Tibial nerve (tissue), 4 donors: Measurements from ENCODE around the gene PTGES2. TPM values are rescaled to one million over a fixed set of nuclear protein-coding genes. Genes with fewer than 3 reads are reported as not detected.

Source experiments
- DNase-seq, 2 donors: peaks; one replicate each; pipeline ENCODE4 v3.0.0-alpha.2; 2019; ENCODE audit warnings: low spot score in 2 of 2
- H3K27ac ChIP-seq, 4 donors: fragments of 200-600 bp; sonication (generic) in 3 of 4; one replicate each; pipeline ENCODE4 v1.5.1; 2017 to 2019; ENCODE audit warnings: mild to moderate bottlenecking in 1 of 4
- H3K27me3 ChIP-seq, 2 donors: fragments of 200-600 bp; sonication (generic) in 1 of 2; one replicate each; pipeline versions ENCODE4 v1.5.1 to v1.6.0; 2017 to 2019
- H3K36me3 ChIP-seq, 3 donors: fragments of 200-600 bp; sonication (generic); one replicate each; pipeline ENCODE4 v1.5.1; 2018 to 2019
- H3K4me1 ChIP-seq, 4 donors: fragments of 200-600 bp; sonication (generic) in 3 of 4; one replicate each; pipeline ENCODE4 v1.5.1; 2017 to 2019
- H3K4me3 ChIP-seq, 4 donors: fragments of 200-600 bp; sonication (generic) in 3 of 4; one replicate each; pipeline ENCODE4 v1.5.1; 2017 to 2019; ENCODE audit warnings: mild to moderate bottlenecking in 1 of 4, moderate library complexity in 1 of 4
- H3K9me3 ChIP-seq, 4 donors: fragments of 200-600 bp; sonication (generic) in 3 of 4; one replicate each; pipeline ENCODE4 v1.5.1; 2017 to 2019
- EP300 ChIP-seq, 2 donors: sonication (generic); formaldehyde crosslinking; IDR thresholded peaks; one replicate each; pipeline ENCODE4 v1.6.1; 2017; ENCODE audit warnings: antibody characterized with exemption in 2 of 2, mild to moderate bottlenecking in 1 of 2
- POLR2A ChIP-seq, 2 donors: fragments of 450-650 bp; IDR thresholded peaks; one replicate each; pipeline ENCODE4 v1.6.1; 2017; ENCODE audit warnings: antibody characterized with exemption in 2 of 2, mild to moderate bottlenecking in 2 of 2, moderate library complexity in 2 of 2
- WGBS, 2 donors: methylation state at CpG; one replicate each; pipeline ENCODE4 v1.1.5; 2018; 5-methylcytosine and 5-hydroxymethylcytosine counted together
- total RNA-seq, 4 donors: library from RNA; depleted of rRNA; stranded (reverse); fragments of >200 nt; gene quantifications; one replicate each; pipeline ENCODE4 v1.1.0, GENCODE V29; 2016
- TF ChIP-seq, protein P1 (sequence below), 5 experiments: fragments of 200-600 bp in 3 of 5; fragments of 450-650 bp in 2 of 5; sonication (generic) in 3 of 5; IDR thresholded peaks; one replicate each; pipeline ENCODE4 v1.5.1; 2016 to 2019; ENCODE audit warnings: antibody characterized with exemption in 5 of 5, mild to moderate bottlenecking in 3 of 5, moderate library complexity in 2 of 5

Gene PTGES2
- total RNA-seq, 4 donors from 2014 or later, result 68.9 to 180 (median 74.7) TPM

DNA sequence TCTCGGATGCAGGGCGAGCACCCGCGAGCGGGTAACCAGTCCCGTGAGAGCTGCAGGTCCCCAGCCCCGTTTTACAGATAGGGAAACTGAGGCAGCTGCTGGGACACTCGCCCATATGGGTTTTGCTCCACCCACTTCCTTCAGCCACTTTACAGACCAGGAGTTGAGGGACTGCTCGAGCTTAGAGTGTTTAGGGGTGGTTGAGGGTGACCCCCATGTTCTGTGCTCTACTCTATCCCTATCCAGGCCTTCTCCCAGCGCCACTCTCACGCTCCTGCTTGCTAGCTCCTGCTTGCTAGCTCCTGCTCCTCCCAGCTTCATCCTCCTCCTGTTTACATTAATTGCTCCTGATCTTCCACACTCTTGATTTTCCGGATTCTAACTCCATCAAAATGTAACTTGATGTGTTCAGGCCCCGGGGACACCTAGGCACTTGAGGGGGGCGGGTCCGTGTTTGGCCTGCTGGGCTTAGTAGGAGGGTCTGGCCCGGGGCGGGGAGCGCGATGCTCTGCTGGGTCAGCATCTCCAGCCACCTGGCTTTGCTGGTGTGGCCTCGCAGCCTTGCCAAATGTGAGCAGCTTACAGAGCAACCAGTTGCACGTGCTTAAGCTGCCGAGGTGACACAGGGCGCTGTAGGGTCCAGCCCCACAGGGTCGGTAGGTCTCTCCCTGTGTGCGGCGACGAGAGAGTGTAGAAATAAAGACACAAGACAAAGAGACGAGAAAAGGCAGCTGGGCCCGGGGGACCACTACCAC, 1.5 kb upstream of the PTGES2 start:
- TF ChIP-seq POLR2A (IDR thresholded peaks at IDR 0.05) (no peak), EP300 (IDR thresholded peaks at IDR 0.05) (no peak)
- TF ChIP-seq, protein P1, sequence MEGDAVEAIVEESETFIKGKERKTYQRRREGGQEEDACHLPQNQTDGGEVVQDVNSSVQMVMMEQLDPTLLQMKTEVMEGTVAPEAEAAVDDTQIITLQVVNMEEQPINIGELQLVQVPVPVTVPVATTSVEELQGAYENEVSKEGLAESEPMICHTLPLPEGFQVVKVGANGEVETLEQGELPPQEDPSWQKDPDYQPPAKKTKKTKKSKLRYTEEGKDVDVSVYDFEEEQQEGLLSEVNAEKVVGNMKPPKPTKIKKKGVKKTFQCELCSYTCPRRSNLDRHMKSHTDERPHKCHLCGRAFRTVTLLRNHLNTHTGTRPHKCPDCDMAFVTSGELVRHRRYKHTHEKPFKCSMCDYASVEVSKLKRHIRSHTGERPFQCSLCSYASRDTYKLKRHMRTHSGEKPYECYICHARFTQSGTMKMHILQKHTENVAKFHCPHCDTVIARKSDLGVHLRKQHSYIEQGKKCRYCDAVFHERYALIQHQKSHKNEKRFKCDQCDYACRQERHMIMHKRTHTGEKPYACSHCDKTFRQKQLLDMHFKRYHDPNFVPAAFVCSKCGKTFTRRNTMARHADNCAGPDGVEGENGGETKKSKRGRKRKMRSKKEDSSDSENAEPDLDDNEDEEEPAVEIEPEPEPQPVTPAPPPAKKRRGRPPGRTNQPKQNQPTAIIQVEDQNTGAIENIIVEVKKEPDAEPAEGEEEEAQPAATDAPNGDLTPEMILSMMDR (IDR thresholded peaks at IDR 0.05), result no peak
- Histone ChIP-seq H3K4me3 (peak overlapping the region; percentile 83 to 99 (median 93)), H3K9me3 (peaks cover 0 to 6% (median 0%) of the 10 kb centered on the region in 4 donors), H3K27me3 (no peaks in the 10 kb centered on the region), H3K4me1 (peaks cover 0 to 40% (median 25%) of the 10 kb centered on the region in 4 donors), H3K27ac (peak overlapping the region; percentile 94 to 96 (median 94)), H3K36me3 (peaks cover 0 to 13% (median 0%) of the 10 kb centered on the region in 3 donors)
- no peak for DNase-seq
- WGBS, 2 donors, result 55 to 56% methylated on average over 27 of the region's 29 CpGs

DNA sequence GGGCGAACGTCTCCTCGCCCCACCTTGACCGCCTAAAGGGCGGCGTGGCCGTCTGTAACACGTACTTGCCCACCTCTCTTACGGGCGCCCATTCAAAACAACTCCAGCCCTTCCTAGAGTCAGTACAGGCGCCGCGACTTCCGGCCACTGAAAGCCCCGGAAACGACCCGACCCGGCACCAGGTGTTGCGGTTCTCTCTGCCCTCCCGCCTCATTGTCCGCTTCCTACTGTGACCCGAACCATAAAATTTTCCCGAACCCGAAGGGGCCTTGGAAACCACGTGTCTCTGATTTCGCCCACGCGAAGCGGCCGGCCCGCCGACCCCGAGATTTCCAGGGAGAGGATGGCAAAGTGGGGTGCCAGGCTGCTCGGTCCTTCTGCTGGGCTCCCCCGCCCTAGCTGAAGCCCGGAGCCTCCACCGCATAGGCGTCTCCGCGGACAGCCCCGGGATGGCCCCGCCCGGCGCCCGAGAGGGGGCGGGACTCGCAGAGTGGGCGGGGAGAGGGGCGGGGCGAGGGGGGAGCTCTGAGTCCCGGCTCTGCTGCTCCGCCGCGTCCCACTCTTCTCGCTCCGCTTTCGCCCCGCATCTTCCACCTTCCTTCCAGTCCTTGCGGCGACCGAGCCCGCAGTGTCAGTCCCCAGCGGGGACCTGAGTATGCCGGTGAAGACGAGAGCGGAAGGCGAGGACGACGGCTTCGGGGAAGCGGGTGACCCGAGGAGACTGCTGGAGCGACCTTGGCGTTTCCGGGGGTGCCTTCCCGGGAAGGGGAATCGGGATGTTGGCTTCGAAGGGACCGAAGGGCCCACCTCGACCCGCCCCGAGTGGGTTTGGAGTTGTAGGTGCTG, 684 bp upstream of the PTGES2 start:
- 0% methylated on average over 43 to 64 of the region's 82 CpGs for WGBS, 2 donors

DNA sequence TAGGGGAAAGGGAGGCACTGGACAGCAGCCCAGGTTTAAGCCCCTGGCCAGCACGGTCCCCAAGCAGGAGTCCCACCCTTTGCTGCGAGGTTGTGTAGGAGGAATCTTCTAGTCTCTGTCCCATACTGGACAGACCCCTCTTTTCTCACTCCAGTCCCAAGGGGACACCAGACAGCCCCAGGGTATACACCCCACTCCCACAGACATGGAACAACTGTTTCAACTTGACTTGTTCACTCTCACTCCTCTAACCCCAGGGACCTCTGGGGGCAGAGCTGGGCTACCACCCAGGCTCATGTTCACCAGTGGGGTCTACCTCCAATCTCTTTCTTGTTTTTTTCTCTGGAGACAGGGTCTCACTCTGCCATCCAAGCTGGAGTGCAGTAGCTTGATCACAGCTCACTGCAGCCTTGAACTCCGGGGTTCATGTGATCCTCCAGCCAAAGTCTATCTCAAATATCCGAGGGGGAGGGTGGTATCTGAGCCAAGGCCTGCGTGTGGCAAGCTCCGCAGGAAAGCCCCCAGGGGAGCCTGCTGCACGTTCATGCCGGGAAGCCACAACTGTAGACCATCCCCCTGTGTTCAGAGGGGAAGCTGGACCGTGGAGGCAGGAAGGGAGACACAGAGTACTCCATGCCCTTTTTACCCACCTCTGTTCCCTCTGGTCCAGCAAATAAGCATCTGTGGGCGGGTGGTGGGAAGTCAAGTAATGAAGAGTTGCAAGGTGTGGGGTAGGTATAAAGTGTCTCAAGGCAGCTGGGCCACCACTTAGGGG, 1.8 kb downstream of the PTGES2 start:
- Histone ChIP-seq H3K9me3 (no peaks in the 10 kb centered on the region), H3K27ac (peak overlapping the region in 3 of 4 donors; percentile 28 to 63 (median 45)), H3K4me3 (peak overlapping the region in 1 of 4 donors; percentile 83), H3K4me1 (peaks cover 0 to 40% (median 25%) of the 10 kb centered on the region in 4 donors), H3K36me3 (peaks cover 0 to 45% (median 0%) of the 10 kb centered on the region in 3 donors), H3K27me3 (no peaks in the 10 kb centered on the region)
- WGBS, 2 donors, result 29 to 36% methylated on average over 10 of the region's 10 CpGs
- DNase-seq, result no peak
- TF ChIP-seq POLR2A (IDR thresholded peaks at IDR 0.05), result no peak

More for the DNA sequence above, 684 bp upstream of the PTGES2 start:
- Histone ChIP-seq H3K9me3 (no peaks in the 10 kb centered on the region), H3K4me1 (peaks cover 0 to 40% (median 25%) of the 10 kb centered on the region in 4 donors), H3K27ac (peak overlapping the region; percentile 94 to 96 (median 94)), H3K27me3 (no peaks in the 10 kb centered on the region), H3K36me3 (peaks cover 0 to 21% (median 0%) of the 10 kb centered on the region in 3 donors), H3K4me3 (peak overlapping the region; percentile 83 to 99 (median 93))
- peak; percentile 42 to 79 for TF ChIP-seq EP300 (IDR thresholded peaks at IDR 0.05)
- TF ChIP-seq, protein P1 (IDR thresholded peaks at IDR 0.05), result peak in 1 of 5 experiments; percentile 44
- TF ChIP-seq POLR2A (IDR thresholded peaks at IDR 0.05), result peak in 1 of 2 donors; percentile 33
- peak; percentile 69 to 79 for DNase-seq

DNA sequence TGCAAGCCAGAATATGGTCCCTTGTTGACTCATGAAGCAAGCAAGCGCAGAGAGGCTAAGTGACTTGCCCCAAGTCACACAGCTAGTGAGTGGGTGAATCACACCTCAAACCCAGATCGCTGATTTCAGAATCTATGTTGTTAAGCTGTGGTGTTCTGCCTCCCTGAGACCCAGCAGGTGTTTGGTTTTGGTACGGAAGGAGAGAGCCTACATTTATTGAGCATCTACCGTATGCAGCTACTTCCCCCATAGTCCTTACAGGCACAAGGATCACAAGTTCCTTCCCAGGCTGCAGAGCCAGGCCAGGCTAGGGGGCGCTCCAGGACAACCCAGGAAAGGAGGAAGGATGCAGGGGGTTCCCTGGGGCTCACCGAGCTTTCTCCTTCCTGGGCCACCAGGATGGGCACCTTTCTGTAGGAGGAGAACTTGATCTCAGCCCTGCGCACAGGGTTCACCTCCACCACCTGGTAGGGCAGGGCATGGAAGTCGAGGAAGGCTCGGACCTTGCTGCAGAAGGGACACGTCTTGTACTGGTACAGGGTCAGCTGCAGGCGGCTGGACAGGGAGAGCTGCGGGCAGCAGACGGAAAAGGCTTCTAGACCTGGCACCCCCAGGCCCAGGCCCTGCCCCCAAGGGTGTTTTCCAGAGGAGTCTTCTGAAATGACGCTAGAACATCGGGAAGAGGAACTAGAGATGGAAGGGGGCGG, 2.5 kb downstream of the PTGES2 start:
- peaks cover 0 to 40% (median 25%) of the 10 kb centered on the region in 4 donors for H3K4me1 ChIP-seq
- H3K27me3 ChIP-seq, result no peaks in the 10 kb centered on the region
- no peaks in the 10 kb centered on the region for H3K9me3 ChIP-seq
- peak overlapping the region in 1 of 4 donors; percentile 10 for H3K4me3 ChIP-seq
- WGBS, 2 donors, result 62% methylated on average over 13 to 16 of the region's 16 CpGs
- TF ChIP-seq, protein P1 (IDR thresholded peaks at IDR 0.05), result peak; percentile 19 to 49 (median 42)
- no peak for TF ChIP-seq EP300 (IDR thresholded peaks at IDR 0.05)
- peak overlapping the region in 3 of 4 donors; percentile 28 to 63 (median 45) for H3K27ac ChIP-seq
- peaks cover 0 to 53% (median 0%) of the 10 kb centered on the region in 3 donors for H3K36me3 ChIP-seq
- peak; percentile 53 to 77 for DNase-seq
